GM20431 (cell line): Measurements from ENCODE around the gene HGS.

Experiments used
- in situ Hi-C: fragments of 300-500 bp; cut with MseI, MboI; formaldehyde crosslinking; loops from one replicate; pipeline ENCODE4 v1.15.0; 2020; ENCODE audit warnings: low sequenced_read_pairs; ENCODE audit not compliant: unreplicated experiment

The HGS gene

GRCh38 chr17:81715107-81715871 is 31.5 kb downstream of the HGS start:
- in situ Hi-C loops = no loop called here

- in situ Hi-C loops = no loop called here
Measured at GRCh38 chr17:81715872-81716673, 32.3 kb downstream of the HGS start.

GRCh38 chr17:81716674-81716996 is 32.8 kb downstream of the HGS start:
- in situ Hi-C loops = no loop called here

GRCh38 chr17:81717049-81717765 is 33.4 kb downstream of the HGS start:
- in situ Hi-C loops = no loop called here

- in situ Hi-C loops = no loop called here
Measured at GRCh38 chr17:81717766-81718089, 33.9 kb downstream of the HGS start.

GRCh38 chr17:81719410-81720266 is 35.8 kb downstream of the HGS start:
- in situ Hi-C loops = no loop called here

- in situ Hi-C loops = no loop called here
Measured at GRCh38 chr17:81720267-81721071, 36.7 kb downstream of the HGS start.

- in situ Hi-C loops = no loop called here
Measured at GRCh38 chr17:81722184-81723120, 38.6 kb downstream of the HGS start.

- in situ Hi-C loops = no loop called here
Measured at GRCh38 chr17:81723651-81724209, 39.9 kb downstream of the HGS start.

- in situ Hi-C loops = no loop called here
Measured at GRCh38 chr17:81725439-81725838, 41.6 kb downstream of the HGS start.

GRCh38 chr17:81726004-81726403 is 42.2 kb downstream of the HGS start:
- in situ Hi-C loops = no loop called here

- in situ Hi-C loops = no loop called here
Measured at GRCh38 chr17:81727324-81728031, 43.7 kb downstream of the HGS start.

- in situ Hi-C loops = no loop called here
Measured at GRCh38 chr17:81733507-81734404, 49.9 kb downstream of the HGS start.

- in situ Hi-C loops = no loop called here
Measured at GRCh38 chr17:81734405-81735263, 50.8 kb downstream of the HGS start.

GRCh38 chr17:81735264-81736102 is 51.7 kb downstream of the HGS start:
- in situ Hi-C loops = no loop called here
